GM18861 (cell line): ENCODE data around the gene CDS2.

ENCODE experiments used
- ATAC-seq: cut with Tn5 transposase; IDR thresholded peaks from one replicate; pipeline ENCODE4 v1.9.1; 2021; ENCODE audit not compliant: unreplicated experiment

The CDS2 gene

DNA sequence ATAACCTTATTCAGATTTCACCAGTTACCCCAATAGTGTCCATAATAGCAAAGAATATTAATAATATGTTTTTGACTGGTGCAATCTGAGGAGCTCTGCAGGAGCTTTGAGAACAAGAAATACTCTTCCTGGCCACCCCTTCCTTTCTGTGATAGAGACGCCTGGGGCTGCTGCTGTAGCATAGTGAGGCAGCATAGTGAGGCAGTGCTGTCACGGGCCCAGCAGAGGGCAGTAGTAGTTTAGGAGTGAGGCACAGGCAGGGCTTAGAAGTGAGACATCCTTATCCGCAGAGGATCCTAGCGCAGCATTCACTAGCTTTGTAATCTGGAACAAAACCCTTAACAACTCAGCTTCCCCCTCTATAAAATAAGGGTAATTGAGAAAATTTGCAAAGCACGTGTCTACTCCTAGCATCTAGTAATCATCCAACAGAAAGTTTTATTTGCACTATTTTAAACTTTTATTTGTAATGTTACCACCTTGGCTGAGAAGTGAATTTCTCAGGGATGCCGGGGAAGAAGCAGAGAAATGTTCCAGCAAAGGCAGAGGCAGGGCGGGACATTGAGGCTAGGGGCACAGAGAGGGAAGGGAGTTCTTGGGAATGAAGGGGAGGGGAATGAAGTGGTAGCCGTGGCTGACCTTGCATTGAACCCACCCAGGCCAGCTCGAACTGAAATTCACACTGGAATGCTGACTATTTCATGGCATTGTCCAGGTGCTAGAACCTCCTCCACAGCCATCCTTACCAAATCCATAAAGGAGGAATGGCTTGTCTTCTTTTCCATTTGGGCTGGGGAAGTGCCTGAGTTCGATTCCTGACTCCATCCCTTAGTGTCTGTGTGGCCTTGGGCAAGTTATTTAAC, 78.8 kb downstream of the CDS2 start:
- peak; percentile 96 for ATAC-seq

GRCh38 chr20:5207138-5207537, 80.3 kb downstream of the CDS2 start:
- ATAC-seq = no peak

GRCh38 chr20:5211803-5212714, 85.3 kb downstream of the CDS2 start:
- ATAC-seq = no peak

DNA sequence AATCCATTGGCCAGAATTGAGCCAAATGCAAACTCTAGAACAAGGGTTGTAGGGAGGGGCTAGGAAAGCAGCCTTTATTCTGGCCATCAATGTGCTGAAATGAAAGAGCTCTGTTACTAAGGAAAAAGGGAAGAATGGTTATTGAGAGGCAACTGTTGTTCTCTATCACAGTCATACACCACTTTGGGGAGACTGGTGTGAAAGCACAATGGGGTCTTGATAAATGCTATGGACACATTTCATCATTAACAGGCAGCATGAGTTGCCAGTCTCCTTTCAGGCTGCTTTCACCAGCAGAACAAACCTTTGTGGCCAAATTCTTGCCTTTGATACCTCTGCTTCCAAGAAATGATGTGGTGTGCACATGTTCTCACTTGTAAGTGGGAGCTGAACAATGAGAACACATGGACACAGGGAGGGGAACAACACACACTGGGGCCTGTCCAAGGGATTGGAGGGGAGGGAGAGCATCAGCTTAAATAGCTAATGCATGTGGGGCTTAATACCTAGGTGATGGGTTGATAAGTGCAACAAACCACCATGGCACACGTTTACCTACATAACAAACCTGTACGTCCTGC, 86.2 kb downstream of the CDS2 start:
- no peak for ATAC-seq

- no peak for ATAC-seq
Observed at GRCh38 chr20:5214826-5215225, 88.0 kb downstream of the CDS2 start.

DNA sequence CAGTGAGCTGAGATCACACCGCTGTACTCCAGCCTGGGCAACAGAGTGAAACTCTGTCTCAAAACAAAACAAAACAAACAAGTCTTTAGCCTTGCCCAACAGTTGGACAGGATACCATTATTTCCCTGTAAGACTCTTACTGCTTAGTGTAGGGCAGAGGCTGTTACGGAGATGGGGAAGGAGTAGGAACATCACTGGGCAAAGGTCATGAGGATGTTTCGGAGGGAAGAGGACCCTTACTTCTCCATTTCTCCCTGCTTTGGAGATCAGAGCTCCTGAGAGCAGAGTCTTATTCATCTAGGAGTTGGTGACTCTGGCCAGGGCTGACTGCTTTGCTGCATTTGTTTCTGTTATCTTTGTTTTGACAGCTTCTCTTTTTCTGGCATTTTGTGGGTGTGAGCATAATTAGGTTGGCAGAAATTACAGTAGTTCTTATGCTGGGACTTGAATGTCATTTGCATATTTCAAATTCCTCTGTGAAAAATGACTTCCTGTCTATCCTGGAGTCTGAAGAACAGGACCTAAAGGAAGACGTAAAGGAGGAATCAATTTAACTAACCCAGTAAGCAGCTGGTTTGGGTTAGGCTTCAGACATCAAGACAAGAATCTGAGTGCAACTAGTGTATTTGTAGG, 89.0 kb downstream of the CDS2 start:
- no peak for ATAC-seq

DNA sequence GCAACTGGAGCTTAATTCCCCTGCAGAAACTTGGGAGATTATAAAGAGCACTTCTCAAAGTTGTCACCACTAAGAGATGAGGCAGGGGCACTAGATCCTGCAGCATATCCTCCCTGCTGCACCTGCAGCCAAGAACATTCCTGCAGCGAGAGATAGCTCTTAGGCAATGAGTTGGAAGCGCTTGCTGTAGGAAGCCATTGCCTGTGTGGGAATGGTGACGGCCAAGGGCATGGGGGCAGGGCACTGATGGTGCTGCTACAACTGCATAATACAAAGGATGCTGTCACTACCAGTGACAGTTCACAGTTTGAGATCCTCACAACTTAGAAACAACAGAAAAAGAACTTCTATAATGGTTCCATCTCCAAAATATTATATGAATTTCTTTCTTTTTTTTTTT, 89.9 kb downstream of the CDS2 start:
- ATAC-seq = no peak

GRCh38 chr20:5217616-5218015, 90.8 kb downstream of the CDS2 start:
- ATAC-seq = no peak

DNA sequence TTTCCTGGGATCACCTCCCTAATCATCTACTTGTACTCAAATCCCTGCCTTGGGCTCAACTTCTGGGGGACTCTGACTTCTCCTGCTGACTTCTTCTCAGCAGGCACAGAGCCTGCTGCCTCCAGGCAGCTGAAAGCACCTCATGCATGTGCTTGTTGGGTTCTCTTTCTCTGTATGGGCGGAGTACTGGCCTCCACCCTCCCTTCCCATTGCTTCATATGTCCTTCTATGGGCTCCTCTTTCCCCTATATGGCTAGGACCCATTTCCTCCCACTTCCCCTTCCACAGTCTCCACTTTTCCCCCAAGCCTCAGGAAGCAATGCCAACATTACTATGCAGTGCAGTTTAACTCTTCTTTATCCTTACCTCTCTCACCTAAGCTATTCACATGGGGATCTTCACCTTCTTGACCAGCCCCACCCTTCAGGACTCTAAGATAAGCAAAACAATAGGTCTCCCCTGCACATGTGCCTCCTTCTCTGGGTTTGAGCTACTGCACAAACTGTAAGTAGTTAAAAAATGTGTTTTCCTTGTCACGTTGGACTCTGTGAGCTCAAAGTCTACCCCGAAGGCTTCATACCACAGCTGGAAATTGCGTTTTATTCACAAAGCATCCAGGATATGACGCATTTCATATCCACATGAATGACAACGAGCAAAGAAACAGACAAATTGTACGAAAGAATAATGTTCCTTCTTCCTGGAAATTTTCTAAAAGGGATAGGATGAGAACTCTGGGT, 93.7 kb downstream of the CDS2 start:
- ATAC-seq = no peak

- ATAC-seq = no peak
Observed at GRCh38 chr20:5221061-5221430, 94.2 kb downstream of the CDS2 start.

GRCh38 chr20:5222919-5223634, 96.3 kb downstream of the CDS2 start:
- ATAC-seq = peak; percentile 58

DNA sequence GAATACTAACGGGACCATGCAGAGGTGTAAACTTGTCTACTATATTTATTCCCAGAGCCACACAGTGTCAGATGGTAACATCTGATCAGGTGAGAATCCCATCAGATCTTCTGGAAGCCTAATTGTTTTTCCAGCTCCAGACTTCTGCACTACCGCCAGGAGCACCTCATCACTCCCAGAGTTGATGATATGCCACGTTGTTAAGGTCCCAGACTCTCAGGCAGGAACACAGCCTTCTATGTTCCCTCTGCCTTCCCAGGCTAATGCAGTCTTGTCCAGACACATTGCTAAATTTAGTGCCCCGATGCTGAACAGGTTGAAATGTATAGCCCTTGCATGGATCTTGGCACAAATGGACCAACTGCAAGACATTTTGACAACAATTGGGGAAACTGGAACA, 103.7 kb downstream of the CDS2 start:
- ATAC-seq = no peak

DNA sequence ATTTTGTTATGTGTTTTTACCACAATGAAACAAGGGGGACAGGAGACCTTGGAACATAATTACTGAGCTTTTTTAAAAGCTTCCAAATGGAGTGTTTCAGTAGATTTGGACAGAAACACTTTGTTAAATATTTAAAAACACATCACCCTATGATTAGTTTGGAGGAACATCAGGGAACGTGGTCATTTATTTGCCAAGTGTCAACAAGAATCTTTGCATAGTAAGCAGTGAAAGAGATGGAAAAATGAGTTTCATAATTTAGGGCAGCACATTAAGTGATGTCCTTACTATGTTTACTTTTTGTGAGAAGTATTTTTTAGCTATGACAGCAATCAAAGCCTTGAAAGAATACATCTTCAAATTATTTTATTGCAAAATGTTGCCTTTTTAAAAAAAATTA, 107.3 kb downstream of the CDS2 start:
- no peak for ATAC-seq

DNA sequence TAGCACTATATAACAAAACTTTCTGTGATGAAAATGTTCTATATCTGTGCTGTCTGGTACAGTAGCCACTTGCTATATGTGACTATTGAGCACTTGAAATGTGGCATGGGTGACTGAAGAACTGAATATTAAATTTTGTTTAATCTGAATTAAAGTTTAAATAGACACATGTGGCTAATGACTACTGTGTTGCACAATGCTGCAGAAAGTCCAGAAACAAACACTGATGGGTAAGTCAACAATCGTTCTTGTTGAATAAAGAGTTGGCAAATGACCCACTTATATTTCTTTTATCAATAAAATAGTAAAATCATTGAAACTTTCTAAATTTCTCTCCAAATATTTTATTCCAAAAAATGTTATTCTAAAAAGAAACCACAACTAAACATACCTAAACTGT, 108.2 kb downstream of the CDS2 start:
- no peak for ATAC-seq
